ENCODE measurements around the gene NFE2.
"Not testable (repeated sequence)": the region's sequence is repeated elsewhere in the genome, so short reads cannot be mapped to it uniquely, and the experiment has no call there.

Gene NFE2

DNA sequence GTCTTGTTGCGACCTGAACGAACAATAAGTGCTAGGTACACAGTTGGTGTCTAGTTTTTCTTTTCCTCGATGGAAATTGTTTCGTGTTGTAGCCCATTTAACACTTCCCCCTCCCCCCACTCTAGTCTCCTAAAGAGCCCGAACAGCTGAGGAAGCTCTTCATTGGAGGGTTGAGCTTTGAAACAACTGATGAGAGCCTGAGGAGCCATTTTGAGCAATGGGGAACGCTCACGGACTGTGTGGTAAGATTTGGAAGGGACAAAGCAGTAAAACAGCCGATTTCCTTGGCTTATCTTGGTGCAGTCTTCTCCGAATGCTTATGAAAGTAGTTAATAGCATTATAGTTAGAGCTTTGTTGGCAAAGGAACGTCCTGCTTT, 19.6 kb downstream of the NFE2 start:
- not testable (repeated sequence) for DNase-seq

DNA sequence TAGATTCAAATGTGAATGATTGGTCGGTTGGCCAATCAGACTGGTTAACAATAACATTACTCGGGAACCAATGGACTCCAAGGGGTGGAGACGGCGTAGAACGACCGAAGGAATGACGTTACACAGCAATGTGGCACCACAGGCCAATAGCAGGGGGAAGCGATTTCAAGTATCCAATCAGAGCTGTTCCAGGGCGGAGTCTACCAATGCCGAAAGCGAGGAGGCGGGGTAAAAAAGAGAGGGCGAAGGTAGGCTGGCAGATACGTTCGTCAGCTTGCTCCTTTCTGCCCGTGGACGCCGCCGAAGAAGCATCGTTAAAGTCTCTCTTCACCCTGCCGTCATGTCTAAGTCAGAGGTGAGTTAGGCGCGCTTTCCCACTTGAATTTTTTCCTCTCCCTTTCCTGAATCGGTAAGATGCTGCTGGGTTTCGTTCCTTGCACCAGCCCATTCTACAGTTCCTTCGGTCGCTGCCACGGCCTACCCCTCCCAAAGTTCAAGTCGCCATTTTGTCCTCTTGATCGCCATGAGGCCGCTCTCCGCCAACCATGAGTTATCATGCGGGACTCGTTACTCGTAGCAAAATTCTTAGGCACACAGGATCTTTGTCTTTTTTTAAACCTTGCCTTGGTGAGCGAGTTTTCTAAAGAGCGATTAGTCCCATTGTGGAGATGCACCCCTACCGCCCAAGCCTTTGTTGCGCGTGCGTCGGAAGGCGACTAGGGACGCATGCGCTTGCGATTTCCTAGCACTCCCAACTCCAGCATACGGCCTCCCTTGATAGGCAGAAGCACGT, 20.2 kb downstream of the NFE2 start, which contains the start of gene HNRNPA1:
TSS of gene HNRNPA1 (plus strand) at position 259 of the 793 bp plus-strand sequence. CDS start at position 341, 82 bp downstream.
- peak; percentile 100 for DNase-seq

DNA sequence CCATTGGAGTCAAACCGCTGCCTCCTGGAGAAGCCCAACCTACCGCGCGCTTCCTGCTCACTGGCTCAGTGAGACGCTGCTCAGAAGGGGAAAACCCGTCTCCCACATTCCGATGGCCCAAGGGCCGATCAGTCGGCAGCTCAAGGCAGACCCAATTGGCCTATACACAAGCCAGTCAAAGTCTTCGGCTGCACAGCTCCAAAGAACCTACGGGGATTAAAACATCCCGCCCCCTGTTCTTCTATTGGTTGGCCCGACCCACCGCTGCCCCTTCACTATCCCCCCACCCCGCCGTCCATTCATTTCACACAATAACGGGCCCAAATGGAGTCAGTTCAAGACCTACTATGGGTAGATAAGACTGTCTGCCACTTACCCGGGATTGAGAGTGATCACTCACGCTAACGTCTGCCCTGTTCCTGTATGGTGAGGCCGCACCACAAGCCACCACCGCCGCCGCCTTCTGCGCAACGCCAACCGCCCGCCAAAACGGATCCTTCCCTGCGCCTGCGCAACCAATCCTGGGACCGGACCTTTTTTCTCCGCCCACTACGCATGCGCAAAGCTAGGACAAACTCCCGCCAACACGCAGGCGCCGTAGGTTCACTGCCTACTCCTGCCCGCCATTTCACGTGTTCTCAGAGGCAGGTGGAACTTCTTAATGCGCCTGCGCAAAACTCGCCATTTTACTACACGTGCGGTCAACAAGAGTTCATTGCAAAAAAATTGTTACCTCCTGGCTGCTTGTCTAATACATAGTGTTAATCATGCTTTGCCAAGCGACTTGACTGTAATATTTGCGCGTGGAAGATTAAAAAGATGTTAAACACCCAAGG, 21.0 kb downstream of the NFE2 start, which contains the start of gene CBX5:
TSS of gene CBX5 (minus strand) at position 491 of the 836 bp plus-strand sequence. CDS start 22,472 bp downstream, outside the sequence.
- DNase-seq: peak; percentile 100

DNA sequence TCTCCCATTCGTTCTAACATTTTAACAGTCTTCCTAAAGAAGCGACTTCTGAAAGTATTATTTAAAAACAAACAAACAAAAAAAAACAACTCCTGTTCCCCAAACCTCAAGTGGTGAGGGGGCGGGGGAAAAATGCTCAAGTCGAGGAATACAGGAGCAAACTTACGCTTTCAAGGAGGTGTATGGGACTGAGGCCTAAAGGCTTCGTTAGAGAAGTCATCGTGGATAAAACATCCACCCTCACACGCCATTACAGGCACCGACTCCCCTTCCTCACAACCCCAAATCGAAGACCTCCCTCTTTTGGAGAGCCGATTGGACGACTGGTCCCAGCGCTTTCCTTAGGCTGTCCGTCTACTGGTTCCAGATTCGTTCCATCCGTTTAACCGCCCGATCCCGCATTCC, 21.6 kb downstream of the NFE2 start:
- no peak for DNase-seq

DNA sequence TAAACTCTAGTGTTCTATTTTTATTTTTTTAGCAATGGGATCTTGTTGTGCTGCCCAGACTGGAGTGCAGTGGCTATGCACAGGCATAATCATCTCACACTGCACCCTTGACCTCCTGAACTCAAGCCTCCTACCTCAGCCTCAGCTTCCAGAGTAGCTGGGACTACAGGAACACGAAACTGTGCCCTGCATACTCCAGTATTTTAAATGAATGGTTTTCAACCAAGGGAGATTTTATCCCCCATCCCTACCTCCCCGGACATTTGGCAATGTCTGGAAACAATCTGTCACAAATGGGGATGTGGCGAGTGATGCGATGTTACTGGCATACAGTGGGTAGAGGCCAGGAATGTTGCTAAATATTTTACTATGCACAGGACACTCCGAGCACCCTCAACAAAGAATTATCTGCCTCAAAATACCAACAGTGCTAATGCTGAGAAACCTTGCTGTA, 23.0 kb downstream of the NFE2 start:
- DNase-seq: peak; percentile 81

DNA sequence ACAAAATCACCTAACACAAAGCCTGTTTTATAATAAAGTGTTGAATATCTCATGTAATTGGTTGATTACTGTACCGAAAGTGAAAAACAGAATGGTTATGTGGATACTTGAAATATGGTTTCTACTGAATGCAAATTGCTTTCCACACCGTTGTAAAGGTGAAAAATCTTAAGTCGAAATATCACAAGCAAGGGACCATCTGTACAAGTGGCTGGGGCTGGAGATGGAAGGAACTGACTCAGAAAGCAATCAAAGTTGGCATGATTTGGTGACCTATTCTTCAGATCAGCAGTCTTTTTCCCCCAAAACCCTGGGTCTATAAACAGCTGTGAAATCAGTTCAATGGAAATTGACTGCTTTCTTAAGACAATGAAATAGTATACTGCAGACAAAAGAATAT, 24.4 kb downstream of the NFE2 start:
- no peak for DNase-seq

DNA sequence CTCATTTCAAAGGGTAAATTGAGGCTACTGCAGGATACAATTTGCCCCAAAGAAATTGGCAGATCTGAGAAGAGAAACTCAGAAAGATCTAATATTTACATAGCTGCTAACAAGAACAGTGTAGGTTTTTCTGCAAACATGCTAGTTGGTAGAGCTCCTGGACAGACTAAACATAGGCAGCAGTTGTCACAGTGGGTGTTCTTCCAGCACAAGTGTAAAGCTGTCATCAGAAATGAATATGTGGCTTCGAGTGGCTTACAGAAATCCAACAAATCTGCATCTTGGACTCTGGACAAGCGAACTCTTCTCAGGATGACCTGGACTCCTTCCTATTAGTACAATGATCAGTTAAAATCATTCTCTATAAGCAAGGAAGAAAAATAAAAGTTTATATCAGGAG, 26.8 kb downstream of the NFE2 start:
- no peak for DNase-seq

DNA sequence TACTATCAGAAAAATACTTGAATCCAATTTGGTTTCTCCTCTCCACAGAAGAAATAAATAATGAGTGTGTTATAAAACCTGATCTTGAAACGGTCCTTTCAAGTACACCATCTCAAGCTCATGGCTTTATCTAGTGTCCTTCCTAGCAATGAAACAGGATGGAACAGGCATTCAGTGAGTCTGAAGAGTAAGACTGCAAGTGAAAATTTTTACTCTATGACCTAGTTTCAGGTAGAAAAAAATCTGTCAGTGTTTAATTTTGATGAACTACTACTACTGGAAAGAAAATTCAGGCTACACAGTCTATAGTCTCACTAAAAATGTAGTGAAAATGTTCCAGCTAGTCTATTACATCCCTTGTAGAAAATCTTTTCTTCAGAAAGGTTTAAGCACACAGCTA, 28.6 kb downstream of the NFE2 start:
- no peak for DNase-seq

DNA sequence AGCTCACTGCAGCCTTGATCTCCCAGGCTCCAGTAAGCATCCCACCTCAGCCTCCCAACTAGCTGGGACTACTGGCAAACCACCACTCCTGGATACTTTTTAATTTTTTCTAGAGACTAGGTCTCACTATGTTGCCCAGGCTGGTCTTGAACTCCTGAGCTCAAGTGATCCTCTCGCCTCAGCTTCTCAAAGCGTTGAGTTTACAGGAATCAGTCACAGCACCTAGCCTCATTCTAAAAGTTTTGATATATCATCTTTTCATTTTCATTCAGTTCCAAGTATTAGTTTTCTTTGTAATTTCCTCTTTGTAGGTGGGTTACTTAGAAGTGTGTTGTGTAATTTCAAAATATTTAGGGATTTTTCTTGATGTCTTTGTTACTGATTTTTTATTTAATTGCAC, 30.5 kb downstream of the NFE2 start:
- DNase-seq: no peak

DNA sequence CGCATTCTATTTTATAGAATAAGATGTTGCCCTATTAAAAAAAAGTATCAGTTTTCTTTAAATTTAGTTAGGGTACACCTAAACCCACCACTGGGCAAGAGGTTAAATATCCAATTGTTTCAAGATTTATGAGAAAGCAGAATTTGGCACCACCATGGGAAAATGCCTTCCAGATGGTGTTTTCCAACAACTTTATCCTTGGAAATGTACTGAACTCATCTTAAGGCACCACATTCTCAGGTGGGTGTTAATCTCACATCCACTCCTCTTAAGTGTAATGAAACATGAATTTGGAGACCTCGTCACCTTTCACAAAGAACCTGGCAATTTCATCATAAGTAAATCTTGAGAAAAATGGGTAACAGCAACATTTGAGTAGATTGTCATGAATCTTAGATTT, 34.0 kb downstream of the NFE2 start:
- DNase-seq: no peak

DNA sequence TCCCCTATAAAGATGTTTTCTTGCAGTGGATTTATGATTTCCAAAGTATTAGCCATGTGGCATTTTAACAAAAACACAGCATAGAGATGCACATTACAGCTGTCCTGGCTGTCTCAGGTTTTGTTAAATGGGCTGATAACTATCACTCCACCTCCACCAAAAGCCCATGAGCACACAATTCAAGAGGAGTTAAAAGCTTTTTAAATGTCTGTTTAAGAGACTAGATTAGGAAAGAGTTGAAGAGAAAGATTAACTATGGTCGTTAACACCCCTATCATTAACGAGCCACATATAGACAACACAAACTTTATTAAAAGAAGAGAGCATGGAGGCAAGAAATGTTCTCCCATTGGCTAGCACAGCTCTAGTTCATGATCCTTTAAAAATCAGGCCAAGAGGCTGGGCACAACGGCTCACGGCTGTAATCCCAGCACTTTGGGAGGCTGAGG, 35.4 kb downstream of the NFE2 start:
- no peak for DNase-seq

DNA sequence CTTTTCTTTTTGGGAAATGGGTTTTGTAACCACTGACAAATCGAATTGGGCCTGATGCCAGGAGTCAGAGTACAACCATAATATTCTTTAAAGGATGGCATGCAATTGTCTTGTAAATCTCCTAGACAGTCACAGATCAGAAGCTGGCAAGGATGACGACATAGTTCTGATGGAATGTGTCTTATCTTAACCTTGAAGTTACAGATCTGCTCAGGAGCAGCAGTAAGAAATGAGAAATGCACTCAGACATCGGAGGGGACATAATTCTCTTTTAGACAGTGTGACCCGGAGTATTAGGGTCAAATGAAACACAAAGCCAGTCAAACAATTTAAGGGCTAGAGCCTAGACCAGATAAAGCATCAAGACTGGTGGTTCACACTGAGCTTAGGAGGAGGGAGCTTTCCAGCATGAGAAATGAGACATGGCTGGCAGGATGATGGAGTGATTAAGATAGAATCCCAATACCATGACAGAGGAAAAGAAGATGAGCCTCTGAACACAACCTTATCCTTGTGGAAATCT, 38.4 kb downstream of the NFE2 start:
- DNase-seq: peak; percentile 72

DNA sequence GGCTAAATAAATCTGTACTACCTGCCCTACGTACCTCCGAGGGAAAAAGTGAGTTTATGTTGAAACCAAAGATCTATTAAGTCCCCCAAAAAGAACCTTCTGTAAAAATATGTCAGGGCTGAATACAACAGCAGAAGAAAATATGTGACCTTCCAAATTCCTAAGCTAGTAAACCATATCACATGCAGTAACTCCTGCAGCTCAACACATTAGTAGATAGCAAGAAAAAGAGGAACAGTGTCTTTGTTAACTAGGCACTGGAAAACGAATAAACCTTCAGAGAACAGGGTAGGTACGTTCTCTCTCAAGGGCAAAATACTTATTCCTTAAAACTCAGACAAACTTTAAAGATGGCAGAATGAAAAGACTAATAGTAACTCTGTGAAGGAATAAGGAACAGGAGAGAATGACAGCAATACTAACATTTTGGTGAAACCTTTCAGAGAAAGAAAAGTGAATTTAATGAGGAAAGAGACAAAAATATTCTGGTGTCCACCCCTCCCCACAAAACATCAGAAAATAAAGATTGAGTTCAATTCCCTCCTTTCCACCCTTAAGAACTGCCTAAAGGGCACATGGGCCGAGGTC, 38.9 kb downstream of the NFE2 start:
- peak; percentile 27 for DNase-seq

DNA sequence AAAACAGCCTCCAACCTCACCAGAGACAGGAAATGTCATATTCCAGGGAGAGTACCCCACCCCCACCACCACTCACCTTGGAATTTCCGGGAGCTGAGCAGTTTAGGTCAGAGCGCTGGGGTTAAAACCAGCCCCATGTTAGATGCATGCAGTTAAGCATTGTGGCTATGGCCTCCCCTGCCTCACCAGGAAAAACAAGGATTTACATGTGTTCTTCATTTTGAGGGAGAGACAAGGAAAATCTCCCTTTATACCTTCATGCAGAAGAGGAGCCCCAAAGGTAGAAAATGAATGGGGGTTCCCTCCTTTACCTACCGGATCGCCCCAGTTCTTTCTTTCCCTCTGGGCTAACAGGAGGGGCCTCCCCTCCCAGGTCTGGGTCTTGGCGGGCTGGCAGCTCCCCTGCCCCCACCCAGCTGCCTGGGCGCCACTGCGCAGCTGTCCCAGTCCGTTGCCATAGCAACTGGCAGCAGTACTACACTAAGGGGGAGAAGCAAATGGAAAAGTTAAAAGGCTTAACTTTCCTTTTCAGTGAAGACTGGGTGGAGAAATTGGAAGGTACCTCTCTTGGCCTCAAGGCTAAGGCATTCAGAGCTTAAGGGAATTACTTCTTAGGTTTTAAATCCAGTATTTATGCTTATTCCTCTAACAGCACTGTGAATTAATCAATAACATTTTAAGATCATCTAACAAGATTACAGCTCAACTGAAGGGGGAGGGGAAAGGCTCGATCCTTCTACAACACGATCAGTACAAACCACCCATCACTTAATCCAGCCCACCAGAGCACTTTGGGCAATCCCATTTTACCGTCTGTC, 41.4 kb downstream of the NFE2 start:
- DNase-seq: peak; percentile 93

DNA sequence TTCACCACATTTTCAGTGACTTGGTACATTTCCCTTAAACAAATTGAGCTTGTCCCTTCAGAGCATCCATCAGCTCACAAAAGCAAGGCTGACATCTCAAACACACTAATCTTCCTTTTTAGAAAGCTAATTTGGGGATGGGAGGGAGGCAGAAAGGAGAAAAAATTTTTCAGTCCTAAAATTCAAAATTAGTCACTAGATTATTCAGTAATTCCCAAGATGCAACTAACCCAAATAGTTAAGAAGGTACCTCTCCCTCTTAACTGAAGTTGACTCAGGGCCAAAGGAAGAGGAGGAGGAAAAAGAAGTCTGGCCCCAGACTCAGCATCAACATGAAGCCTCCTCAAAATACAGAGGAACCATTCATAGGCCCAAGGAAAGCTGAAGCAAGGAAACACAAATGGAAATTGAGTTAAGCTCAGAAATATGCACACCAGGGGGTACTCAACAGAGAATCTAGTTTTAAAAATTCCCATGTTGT, 42.6 kb downstream of the NFE2 start:
- peak; percentile 81 for DNase-seq

DNA sequence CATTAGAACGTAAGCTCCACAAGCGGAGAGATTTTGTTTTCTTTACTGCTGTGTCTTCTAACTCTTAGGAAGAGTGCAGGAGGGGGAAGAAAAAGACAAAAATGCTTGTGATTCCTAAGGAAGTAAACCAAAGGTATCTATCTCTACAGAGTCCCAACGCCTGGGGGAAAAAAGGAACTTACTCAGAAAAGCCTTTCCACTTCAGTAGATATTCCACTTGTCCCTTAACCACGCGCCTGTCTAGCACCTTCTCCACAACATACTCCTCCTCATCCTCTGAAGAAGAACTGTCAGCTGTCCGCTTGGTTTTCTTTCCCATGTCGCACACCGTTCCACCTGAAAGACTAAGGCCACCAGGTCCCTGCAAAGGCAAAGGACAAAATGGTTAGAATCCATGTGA, 43.5 kb downstream of the NFE2 start:
- no peak for DNase-seq

DNA sequence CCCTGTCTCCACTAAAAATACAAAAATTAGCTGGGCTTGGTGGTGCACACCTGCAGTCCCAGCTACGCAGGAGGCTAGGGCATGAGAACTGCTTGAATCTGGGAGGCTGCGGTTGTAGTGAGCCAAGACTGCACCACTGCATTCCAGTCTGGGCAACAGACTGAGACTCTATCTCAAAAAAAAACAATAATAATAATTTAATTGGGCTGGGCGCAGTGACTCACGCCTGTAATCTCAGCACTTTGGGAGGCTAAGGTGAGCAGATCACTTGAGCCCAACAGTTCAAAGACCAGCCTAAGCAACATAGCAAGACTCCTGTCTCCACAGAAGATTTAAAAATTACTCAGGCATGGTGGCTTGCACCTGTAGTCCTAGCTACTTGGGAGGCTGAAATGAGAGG, 47.6 kb downstream of the NFE2 start:
- no peak for DNase-seq

DNA sequence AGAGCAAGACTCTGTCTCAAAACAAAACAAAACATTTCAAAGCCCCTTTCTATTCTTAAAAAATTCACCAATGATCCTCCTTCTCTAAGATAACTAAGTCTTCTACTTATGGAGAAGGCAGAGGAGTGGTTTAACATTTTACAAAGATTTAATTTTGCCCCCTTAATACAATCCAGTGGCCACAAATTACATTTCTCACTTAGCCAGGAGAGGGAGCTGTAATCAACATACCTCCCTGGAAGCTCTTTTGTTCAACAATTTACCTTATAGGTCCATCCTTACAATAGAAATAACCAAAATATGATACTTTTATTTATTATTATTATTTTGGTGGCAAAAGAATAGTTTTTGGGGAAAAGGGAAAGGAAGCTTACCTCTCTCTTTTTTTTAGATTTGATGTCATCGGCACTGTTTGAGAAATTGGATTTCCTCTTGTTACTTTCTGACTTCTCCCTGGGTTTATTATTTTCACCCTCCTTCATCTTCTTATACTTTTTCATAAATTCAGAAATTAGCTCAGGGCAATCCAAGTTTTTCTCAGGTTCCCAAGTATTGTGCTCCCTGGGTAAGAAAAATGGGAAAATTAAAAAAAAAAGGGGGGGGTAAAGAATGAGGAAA, 49.0 kb downstream of the NFE2 start:
- DNase-seq: peak; percentile 58

DNA sequence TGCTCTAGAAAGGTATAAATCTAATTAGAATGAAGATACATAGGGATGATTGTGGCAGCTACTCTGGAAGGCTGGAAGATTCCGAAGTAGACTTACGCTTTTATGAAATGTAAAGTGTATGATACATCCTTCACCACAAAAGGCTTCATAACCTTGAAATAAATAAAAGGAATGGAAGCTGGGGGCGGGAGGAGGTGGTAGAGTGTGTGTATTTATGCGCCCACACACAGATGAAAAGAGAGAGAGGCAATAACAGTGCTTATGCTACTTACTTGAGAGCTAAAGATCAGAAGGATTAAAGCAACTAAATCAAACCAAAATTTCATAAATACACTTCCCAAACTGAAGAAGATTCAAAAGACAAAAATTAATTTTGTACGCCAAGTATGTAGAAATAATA, 51.3 kb downstream of the NFE2 start:
- no peak for DNase-seq

DNA sequence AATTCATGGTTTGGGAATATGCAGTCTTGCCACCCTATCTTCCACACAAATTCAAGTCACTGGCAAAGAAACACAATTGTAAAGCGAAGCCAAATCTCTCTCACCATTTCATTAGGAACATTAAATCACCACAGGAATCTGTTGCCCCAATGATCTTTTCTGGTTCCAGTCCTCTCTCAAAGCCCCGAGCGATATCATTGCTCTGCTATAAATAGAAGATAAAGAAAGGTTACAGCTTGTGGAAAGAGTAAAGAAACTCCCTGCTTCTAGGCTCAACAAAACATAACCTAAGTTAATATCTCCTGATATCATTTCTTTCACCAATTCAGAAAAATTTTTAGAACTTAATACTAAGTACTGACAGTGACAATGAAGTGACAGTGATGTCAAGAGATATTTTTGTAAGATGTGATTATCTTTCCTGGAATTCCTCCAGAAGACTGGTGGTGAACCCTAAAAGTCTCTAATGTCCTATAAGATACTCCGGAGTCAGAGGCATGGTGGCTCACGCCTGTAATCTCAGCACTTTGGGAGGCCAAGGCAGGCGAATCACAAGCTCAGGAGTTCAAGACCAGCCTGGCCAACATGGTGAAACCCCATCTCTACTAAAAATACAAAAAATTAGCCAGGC, 54.7 kb downstream of the NFE2 start:
- no peak for DNase-seq
